Fibroblast of villous mesenchyme (primary cell): ENCODE measurements around the gene MOAP1. TPM values are rescaled to one million over a fixed set of nuclear protein-coding genes. Genes with fewer than 3 reads are reported as not detected.
A peak's percentile ranks its signal among the peaks of the same experiment; 100 is the strongest.

Source experiments
- DNase-seq: peaks from one replicate; pipeline ENCODE4 v3.0.0-alpha.2; 2010; ENCODE audit warnings: low read depth
- H3K4me3 ChIP-seq: 2 replicates; pipeline ENCODE4 v1.5.1; 2011; ENCODE audit warnings: low read depth, mild to moderate bottlenecking, low read length
- CTCF ChIP-seq: IDR thresholded peaks from 2 replicates; pipeline ENCODE4 v1.5.1; 2012; ENCODE audit warnings: low read depth, mild to moderate bottlenecking, low read length; ENCODE audit not compliant: insufficient read depth
- total RNA-seq: library from RNA; depleted of rRNA; stranded (reverse); fragments of >200 nt; gene quantifications from 2 replicates; pipeline ENCODE4 v1.2.3, GENCODE V29; 2012

Gene MOAP1
- total RNA-seq, 1 donor: 14.7 TPM

- no peak for DNase-seq
- TF ChIP-seq CTCF: no peak
- H3K4me3 ChIP-seq: no peak overlapping the region
Measured at GRCh38 chr14:93220509-93220908, 35.8 kb upstream of the MOAP1 start.

- peak; percentile 66 for DNase-seq
- no peak overlapping the region for H3K4me3 ChIP-seq
- TF ChIP-seq CTCF: peak; percentile 58
Measured at GRCh38 chr14:93219103-93219726, 34.5 kb upstream of the MOAP1 start.

GRCh38 chr14:93214598-93214997 is 29.9 kb upstream of the MOAP1 start:
- no peak for TF ChIP-seq CTCF
- no peak for DNase-seq
- H3K4me3 ChIP-seq: no peak overlapping the region

- no peak overlapping the region for H3K4me3 ChIP-seq
- TF ChIP-seq CTCF: no peak
- no peak for DNase-seq
Measured at GRCh38 chr14:93212432-93212831, 27.7 kb upstream of the MOAP1 start.

- DNase-seq: peak; percentile 64
- peak; percentile 48 for TF ChIP-seq CTCF
- peak overlapping the region; percentile 74 for H3K4me3 ChIP-seq
Measured at GRCh38 chr14:93207468-93208308, 23.0 kb upstream of the MOAP1 start.

GRCh38 chr14:93206793-93207467 is 22.2 kb upstream of the MOAP1 start, which contains the start of the genes GON7 and UBR7:
Gene GON7, minus strand, starts transcription at chr14:93207065. Its CDS starts 28 bp downstream, at chr14:93207037.
Gene UBR7, plus strand, starts transcription at chr14:93207256. Its CDS starts 36 bp downstream, at chr14:93207292.
- DNase-seq: peak; percentile 97
- peak within 1 kb of the TSS; percentile 74 for H3K4me3 ChIP-seq
- TF ChIP-seq CTCF: no peak
